HG02981 (cell line): ENCODE results near the gene RTF1.

Experiments
- ATAC-seq: cut with Tn5 transposase; IDR thresholded peaks from one replicate; pipeline ENCODE4 v1.9.1; 2021; ENCODE audit warnings: mild to moderate bottlenecking, moderate library complexity; ENCODE audit not compliant: unreplicated experiment

Gene RTF1

GRCh38 chr15:41502795-41503668, 86.1 kb downstream of the RTF1 start:
- ATAC-seq = no peak

- ATAC-seq = no peak
Observed at GRCh38 chr15:41503669-41504010, 86.7 kb downstream of the RTF1 start.

GRCh38 chr15:41504751-41505492, 88.0 kb downstream of the RTF1 start:
- no peak for ATAC-seq

- ATAC-seq = no peak
Observed at GRCh38 chr15:41505776-41506175, 88.9 kb downstream of the RTF1 start.

GRCh38 chr15:41506796-41507341, 90.0 kb downstream of the RTF1 start:
- no peak for ATAC-seq

GRCh38 chr15:41507820-41508290, 91.0 kb downstream of the RTF1 start:
- no peak for ATAC-seq

- no peak for ATAC-seq
Observed at GRCh38 chr15:41510728-41511127, 93.8 kb downstream of the RTF1 start.

- ATAC-seq = no peak
Observed at GRCh38 chr15:41511331-41511898, 94.5 kb downstream of the RTF1 start.

- ATAC-seq = no peak
Observed at GRCh38 chr15:41511899-41512369, 95.0 kb downstream of the RTF1 start.

- ATAC-seq = peak; percentile 11
Observed at GRCh38 chr15:41512512-41512939, 95.6 kb downstream of the RTF1 start.

- peak; percentile 44 for ATAC-seq
Observed at GRCh38 chr15:41512940-41513505, 96.1 kb downstream of the RTF1 start.

- ATAC-seq = no peak
Observed at GRCh38 chr15:41513506-41514227, 96.8 kb downstream of the RTF1 start, which contains the start of gene LTK. Gene LTK, minus strand, starts transcription at chr15:41513827. Its CDS starts 118 bp downstream, at chr15:41513709.

- ATAC-seq = no peak
Observed at GRCh38 chr15:41517895-41518449, 101.1 kb downstream of the RTF1 start.

- no peak for ATAC-seq
Observed at GRCh38 chr15:41520636-41521035, 103.7 kb downstream of the RTF1 start.

GRCh38 chr15:41521614-41522013, 104.7 kb downstream of the RTF1 start:
- no peak for ATAC-seq

GRCh38 chr15:41523097-41523496, 106.2 kb downstream of the RTF1 start:
- ATAC-seq = no peak

GRCh38 chr15:41530363-41530956, 113.6 kb downstream of the RTF1 start:
- no peak for ATAC-seq
